H1 (cell line): ENCODE data around the gene ZC3H18.

ENCODE experiments used
- EP300 ChIP-seq, 2 experiments: IDR thresholded peaks; 1 replicate in 1 of 2; 2 replicates in 1 of 2; pipeline ENCODE4 v1.6.1; 2011 to 2012; ENCODE audit warnings: low read depth in 2 of 2, low read length in 2 of 2, mild to moderate bottlenecking in 2 of 2, borderline replicate concordance in 1 of 2, inconsistent platforms in 1 of 2, moderate library complexity in 1 of 2
- EZH2 ChIP-seq: fragments of 200-600 bp; sonication (generic); IDR thresholded peaks from 2 replicates; pipeline ENCODE4 v1.7.1; 2012; ENCODE audit warnings: low read depth, mild to moderate bottlenecking, moderate library complexity, low read length, inconsistent platforms; ENCODE audit not compliant: severe bottlenecking
- FOSL1 ChIP-seq: IDR thresholded peaks from 2 replicates; pipeline ENCODE4 v1.6.1; 2011; ENCODE audit warnings: mild to moderate bottlenecking, low read depth, low read length, moderate library complexity; ENCODE audit not compliant: insufficient read depth
- KDM4A ChIP-seq: IDR thresholded peaks from one replicate; pipeline ENCODE4 v1.7.1; 2012; ENCODE audit warnings: low read depth, mild to moderate bottlenecking, moderate library complexity, low read length, inconsistent platforms; ENCODE audit not compliant: severe bottlenecking
- KDM5A ChIP-seq: fragments of 200-600 bp; IDR thresholded peaks from 2 replicates; pipeline ENCODE4 v1.7.1; 2012; ENCODE audit warnings: mild to moderate bottlenecking, low read length, inconsistent platforms, mixed read lengths
- NRF1 ChIP-seq: IDR thresholded peaks from 2 replicates; pipeline ENCODE4 v1.6.1; 2011; ENCODE audit warnings: mild to moderate bottlenecking, low read depth, low read length, improper control_type of control experiment
- POLR2A ChIP-seq, 2 experiments: IDR thresholded peaks; 1 replicate in 1 of 2; 2 replicates in 1 of 2; pipeline ENCODE4 v1.6.1; 2011; ENCODE audit warnings: low read depth in 2 of 2, low read length in 2 of 2, mild to moderate bottlenecking in 2 of 2; ENCODE audit errors: control extremely low read depth in 1 of 2
- RFX5 ChIP-seq: IDR thresholded peaks from 2 replicates; pipeline ENCODE4 v1.6.1; 2011; ENCODE audit warnings: low read depth, low read length, improper control_type of control experiment, borderline replicate concordance
- SIN3A ChIP-seq, 2 experiments: IDR thresholded peaks in 1 of 2; conservative IDR thresholded peaks in 1 of 2; 2 replicates each; pipeline ENCODE4 v1.6.1; 2011 to 2012; ENCODE audit warnings: low read length in 2 of 2, improper control_type of control experiment in 1 of 2, low read depth in 1 of 2, mild to moderate bottlenecking in 1 of 2
- SP2 ChIP-seq: IDR thresholded peaks from 2 replicates; pipeline ENCODE4 v1.6.1; 2012; ENCODE audit warnings: mild to moderate bottlenecking, low read length, inconsistent platforms
- TBP ChIP-seq: IDR thresholded peaks from 2 replicates; pipeline ENCODE4 v1.6.1; 2011; ENCODE audit warnings: low read depth, low read length, improper control_type of control experiment
- YY1 ChIP-seq: IDR thresholded peaks from 2 replicates; pipeline ENCODE4 v1.6.1; 2011; ENCODE audit warnings: low read depth, mild to moderate bottlenecking, low read length
- TF ChIP-seq, protein P1 (sequence below), 3 experiments: IDR thresholded peaks; 1 replicate in 2 of 3; 2 replicates in 1 of 3; pipeline versions ENCODE4 v1.5.1 to v1.6.1; 2011; ENCODE audit warnings: low read length in 3 of 3, mild to moderate bottlenecking in 3 of 3, inconsistent platforms in 2 of 3, low read depth in 1 of 3, moderate library complexity in 1 of 3; ENCODE audit not compliant: insufficient read depth in 1 of 3; ENCODE audit errors: control extremely low read depth in 1 of 3

GRCh38 chr16:88613911-88614817 is 44.0 kb downstream of the ZC3H18 start:
- TF ChIP-seq, protein P1, sequence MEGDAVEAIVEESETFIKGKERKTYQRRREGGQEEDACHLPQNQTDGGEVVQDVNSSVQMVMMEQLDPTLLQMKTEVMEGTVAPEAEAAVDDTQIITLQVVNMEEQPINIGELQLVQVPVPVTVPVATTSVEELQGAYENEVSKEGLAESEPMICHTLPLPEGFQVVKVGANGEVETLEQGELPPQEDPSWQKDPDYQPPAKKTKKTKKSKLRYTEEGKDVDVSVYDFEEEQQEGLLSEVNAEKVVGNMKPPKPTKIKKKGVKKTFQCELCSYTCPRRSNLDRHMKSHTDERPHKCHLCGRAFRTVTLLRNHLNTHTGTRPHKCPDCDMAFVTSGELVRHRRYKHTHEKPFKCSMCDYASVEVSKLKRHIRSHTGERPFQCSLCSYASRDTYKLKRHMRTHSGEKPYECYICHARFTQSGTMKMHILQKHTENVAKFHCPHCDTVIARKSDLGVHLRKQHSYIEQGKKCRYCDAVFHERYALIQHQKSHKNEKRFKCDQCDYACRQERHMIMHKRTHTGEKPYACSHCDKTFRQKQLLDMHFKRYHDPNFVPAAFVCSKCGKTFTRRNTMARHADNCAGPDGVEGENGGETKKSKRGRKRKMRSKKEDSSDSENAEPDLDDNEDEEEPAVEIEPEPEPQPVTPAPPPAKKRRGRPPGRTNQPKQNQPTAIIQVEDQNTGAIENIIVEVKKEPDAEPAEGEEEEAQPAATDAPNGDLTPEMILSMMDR (IDR thresholded peaks at IDR 0.05; ENCODE audit: control extremely low read depth in 1 of 3, insufficient read depth in 1 of 3, low read depth in 1 of 3, low read length in 3 of 3) = no peak
- no peak for TF ChIP-seq KDM5A
- TF ChIP-seq TBP = no peak
- TF ChIP-seq SIN3A (conservative IDR thresholded peaks at IDR 0.05 in 1 of 2, IDR thresholded peaks at IDR 0.05 in 1 of 2; ENCODE audit: low read depth in 1 of 2, low read length in 2 of 2) = no peak
- TF ChIP-seq KDM4A = no peak
- TF ChIP-seq YY1 = no peak
- no peak for TF ChIP-seq NRF1
- TF ChIP-seq EZH2 = no peak
- no peak for TF ChIP-seq POLR2A (IDR thresholded peaks at IDR 0.05; ENCODE audit: control extremely low read depth in 1 of 2, low read depth in 2 of 2, low read length in 2 of 2)
- TF ChIP-seq SP2 = no peak
- no peak for TF ChIP-seq EP300 (IDR thresholded peaks at IDR 0.05; ENCODE audit: borderline replicate concordance in 1 of 2, low read depth in 2 of 2, low read length in 2 of 2)
- TF ChIP-seq FOSL1 = no peak
- no peak for TF ChIP-seq RFX5
